GM19025 (cell line): Measurements from ENCODE around the gene PPP4R3A.
"Not testable (repeated sequence)": the region's sequence is repeated elsewhere in the genome, so short reads cannot be mapped to it uniquely, and the experiment has no call there.

Experiments
- ATAC-seq: cut with Tn5 transposase; IDR thresholded peaks from one replicate; pipeline ENCODE4 v1.9.1; 2021; ENCODE audit warnings: mild to moderate bottlenecking, low read depth, moderate library complexity; ENCODE audit not compliant: unreplicated experiment

The PPP4R3A gene

DNA sequence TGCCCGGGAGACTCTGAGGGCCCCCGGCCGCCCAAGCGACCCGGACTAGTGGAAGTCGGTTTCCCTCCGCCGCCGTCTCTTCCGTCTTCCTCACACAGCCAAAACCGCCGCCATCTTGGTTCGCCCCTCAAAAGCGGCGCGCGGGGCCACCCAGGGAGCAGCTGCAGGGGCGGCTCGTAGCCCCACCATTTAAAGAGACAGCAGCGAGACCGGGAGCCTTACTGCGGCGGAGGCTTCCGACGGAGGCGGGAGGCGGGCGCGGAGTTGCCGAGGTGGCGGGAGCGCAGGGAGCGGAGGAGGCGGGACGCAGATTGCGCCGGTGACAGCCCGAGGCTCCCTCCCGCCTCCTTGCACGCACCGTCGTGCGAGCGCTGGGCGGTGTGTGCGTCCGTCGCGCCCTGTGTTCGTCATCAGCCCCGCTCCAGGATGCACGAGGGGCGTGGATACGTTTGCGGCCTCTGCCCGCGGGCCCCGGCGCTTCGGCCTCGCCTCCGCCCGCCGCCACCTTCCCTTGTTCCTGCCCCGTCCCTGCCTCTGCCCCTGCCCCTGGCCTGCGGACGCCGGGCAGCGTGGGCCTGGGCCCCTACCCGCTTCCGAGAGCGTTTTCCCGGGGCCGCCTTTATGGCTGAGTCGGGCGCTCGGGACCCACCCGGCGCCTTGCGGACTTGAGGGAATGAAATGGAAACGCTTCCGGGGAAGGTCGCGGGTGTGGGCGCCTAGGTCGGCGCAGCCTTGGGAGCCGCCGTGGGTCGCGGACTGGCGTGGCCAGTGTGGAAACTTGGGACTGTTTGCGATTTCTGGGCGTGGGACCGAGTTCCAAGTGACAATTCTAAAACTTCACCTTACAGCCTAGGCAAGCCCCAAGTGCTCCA is at the start of gene PPP4R3A:
Gene PPP4R3A (minus strand): TSS at position 140 of the 872 bp plus-strand sequence. CDS start 663 bp downstream, outside the sequence.
- ATAC-seq = peak; percentile 77

GRCh38 chr14:91555531-91555930 is 45.4 kb upstream of the PPP4R3A start:
- no peak for ATAC-seq

DNA sequence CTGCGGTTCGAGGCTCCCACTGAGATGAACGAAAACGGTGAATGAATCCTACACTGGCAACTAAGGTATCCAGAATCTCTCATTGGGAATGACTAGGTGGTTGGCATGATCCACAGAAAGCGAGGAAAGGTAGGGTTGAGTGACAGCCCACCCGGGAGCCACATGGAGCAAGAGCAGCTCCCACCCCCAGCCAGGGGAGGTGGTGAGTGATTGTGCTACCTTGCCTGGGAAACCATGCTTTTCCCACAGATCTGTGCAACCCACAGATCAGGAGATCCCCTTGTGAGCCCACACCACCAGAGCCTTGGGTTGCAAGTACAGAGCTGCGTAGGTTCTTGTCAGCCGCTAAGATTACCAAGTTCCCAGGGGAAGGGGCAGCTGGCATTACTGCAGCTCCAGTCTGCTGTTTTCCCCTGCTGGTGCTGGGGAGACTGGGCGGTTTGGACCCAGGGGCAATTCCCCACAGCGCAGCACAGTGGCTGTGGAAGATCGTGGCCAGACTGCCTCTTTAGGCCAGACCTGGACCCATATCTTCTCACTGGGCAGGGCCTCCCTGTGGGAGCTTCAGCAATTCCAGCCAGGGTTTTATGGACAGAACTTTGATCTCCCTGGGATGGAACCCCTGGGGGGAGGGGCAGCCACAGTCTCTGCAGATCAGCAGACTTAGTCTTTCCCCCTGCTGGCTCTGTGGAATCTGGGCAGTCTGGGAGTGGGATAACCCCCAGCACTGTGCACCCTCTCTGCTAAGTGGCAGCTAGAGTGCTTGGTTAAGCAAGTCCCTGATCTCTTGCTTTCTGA is 44.6 kb upstream of the PPP4R3A start:
- no peak for ATAC-seq

DNA sequence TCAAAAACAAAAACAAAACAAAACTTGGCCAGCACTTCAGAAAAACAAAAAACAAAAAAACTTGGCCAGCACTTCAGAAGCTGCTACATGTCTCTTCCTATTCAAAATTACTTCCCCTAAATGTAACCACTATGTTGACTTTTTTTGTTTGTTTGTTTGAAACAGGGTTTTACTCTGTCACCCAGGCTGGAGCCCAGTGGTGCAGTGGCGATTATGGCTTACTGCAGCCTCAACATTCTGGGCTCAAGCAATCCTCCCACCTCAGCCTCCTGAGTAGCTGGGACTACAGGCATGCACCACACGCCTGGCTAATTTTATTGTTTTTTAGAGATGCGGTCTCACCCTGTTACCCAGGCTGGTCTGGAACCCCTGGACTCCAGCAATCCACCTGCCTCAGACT is 38.0 kb upstream of the PPP4R3A start:
- ATAC-seq = no peak

DNA sequence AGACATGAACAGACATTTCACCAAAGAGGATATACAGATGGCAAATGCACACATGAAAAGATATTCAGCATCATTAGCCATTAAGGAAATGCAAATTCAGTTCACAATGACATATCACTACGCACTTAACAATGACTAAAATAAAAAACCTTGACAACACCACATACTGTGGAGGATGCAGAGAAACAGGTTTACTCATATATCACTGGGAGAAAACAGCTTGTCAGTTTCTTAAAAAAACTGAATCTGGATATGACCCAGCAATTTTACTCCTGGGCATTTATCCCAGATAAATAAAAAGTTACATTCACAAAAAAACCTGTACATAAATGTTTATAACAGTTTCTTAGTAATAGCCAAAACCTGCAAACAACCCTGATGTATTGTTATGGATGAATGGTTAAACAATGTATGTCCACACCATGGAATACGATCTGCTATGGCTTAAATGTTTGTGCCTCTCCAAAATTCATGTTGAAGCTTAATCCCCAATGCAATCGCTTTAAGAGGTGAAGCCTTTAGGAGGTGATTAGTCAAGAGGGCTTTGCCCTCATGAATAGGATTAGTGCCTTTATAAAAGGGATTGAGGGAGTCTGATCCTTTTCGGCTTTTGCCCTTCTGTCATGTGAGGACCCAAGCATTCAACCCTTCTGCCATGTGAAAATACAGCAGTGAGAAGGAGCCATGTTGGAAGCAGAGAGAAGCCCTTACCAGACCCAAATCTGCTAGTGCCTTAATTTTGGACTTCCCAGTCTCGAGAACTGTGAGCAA is 36.0 kb upstream of the PPP4R3A start:
- ATAC-seq = no peak

DNA sequence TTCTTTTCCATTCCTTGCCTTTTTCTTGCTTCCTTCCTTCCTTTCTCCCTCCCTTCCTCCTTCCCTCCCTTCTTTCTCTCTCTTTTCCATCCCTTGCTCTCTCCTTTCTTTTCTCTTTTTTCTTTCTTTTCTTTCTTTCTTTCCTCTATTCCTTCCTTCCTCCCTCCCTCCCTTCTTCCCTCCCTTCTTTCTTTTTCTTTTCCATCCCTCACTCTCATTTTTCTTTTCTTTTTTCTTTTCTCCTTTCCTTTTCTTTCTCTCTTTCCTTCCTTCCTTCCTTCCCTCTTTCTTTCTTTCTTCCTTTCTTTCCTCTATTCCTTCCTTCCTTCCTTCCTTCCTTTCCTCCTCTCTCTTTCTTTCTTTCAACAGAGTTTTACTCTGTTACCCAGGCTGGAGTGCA is 35.1 kb upstream of the PPP4R3A start:
- ATAC-seq = no peak

DNA sequence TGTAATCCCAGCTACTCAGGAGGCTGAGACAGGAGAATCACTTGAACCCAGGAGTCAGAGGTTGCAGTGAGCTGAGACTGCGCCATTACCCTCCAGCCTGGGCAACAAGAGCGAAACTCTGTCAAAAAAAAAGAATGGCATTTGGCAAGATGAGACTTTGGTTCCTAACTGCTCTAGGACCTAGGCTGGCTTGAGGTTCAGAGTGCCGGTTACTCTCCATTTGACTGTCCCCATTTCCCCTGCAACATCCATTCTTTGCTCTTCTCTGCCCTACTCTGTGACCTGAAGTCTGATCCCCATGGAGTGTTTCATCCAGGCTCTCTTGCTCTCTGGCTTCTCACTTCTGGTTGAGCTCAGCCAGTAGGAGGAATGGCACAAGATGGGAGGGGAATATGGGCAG is 26.2 kb upstream of the PPP4R3A start:
- no peak for ATAC-seq

GRCh38 chr14:91534059-91534458 is 23.9 kb upstream of the PPP4R3A start:
- not testable (repeated sequence) for ATAC-seq

- no peak for ATAC-seq
Observed at GRCh38 chr14:91533623-91534022, 23.5 kb upstream of the PPP4R3A start.

DNA sequence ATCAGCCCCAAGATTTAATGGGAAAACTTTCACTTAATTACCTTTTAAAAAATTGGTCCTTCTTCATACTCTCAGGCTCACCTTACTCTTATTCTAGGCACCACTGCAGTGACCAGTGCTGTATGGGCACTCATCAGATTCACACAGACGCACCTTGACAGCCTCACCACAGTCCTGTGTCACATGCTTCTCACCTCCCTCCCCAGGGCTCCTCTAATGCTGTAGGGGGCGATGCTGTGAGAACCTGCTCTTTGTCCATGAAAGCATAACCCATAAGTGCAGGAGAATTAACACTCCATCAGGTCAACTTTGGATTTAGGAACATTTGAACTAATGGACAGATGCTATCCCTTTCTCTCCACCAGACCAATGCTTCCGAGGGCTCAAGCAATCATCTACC is 13.9 kb upstream of the PPP4R3A start:
- no peak for ATAC-seq

GRCh38 chr14:91521061-91521640 is 11.0 kb upstream of the PPP4R3A start:
- ATAC-seq = no peak

- no peak for ATAC-seq
Observed at GRCh38 chr14:91520138-91520537, 10.0 kb upstream of the PPP4R3A start.

GRCh38 chr14:91519239-91520036 is 9.3 kb upstream of the PPP4R3A start:
- ATAC-seq = no peak

DNA sequence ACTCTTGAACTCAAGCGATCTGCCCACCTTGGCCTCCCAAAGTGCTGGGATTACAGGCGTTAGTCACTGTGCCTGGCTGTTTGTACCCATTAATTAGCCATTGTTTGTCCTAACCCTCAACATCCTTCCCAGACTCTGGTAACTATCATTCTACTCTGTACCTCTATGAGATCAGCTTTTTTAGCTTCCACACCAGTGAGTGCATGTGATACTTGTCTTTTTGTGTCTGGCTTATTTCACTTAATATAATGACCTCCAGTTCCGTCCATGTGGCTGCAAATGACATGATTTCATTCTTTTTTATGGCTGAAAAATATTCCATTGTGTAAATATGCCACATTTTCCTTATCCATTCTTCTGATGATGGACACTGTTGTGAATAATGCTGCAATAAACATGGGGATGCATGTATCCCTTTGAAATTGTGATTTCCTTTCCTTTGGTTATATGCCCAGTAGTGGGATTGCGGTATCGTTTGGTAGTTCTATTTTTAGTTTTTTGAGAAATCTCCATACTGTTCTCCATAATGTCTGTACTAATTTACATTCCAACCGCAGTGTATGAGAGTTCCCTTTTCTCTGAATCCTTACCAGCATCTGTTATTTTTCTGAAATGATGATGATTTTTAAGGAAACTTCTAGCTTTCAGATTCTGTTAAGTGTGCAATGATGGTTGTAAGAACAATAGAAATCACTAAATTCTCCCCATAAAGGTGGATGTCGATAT is 6.7 kb upstream of the PPP4R3A start:
- ATAC-seq = no peak

DNA sequence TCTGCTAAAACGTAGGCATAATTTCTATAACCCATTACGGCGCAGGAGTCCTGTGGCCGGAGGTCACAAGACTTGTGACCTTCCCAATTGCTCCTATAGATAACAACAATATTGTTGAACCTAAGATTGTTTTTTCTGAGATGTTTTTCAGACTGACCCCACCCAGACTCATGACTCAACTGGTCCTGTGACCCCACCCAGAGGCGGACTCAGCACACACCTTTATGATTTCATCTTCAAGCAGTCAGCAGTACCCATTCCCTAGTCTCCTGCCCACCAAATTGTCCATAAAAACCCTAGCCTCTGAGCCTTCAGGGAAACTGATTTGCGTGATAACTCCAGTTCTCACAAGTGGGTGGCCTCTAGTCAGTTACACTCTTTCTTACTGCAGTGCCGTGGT is 5.9 kb upstream of the PPP4R3A start:
- no peak for ATAC-seq

- no peak for ATAC-seq
Observed at GRCh38 chr14:91511043-91511383, 903 bp upstream of the PPP4R3A start.

DNA sequence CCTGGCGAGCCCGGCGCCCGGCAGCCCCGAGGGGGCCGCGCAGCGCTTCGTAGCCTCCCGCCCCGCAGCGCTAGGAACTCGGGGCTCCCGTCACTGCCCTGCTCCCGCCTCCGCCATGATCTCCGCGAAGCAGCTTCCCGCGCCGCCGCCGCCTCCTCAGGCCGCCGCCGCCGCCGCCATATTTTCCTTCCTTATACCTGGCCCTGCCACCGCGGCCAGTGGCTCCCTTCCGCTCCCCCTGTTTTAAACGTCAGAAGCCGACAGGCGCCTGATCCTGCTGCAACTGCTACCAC is 286 bp downstream of the PPP4R3A start:
- ATAC-seq = peak; percentile 20

DNA sequence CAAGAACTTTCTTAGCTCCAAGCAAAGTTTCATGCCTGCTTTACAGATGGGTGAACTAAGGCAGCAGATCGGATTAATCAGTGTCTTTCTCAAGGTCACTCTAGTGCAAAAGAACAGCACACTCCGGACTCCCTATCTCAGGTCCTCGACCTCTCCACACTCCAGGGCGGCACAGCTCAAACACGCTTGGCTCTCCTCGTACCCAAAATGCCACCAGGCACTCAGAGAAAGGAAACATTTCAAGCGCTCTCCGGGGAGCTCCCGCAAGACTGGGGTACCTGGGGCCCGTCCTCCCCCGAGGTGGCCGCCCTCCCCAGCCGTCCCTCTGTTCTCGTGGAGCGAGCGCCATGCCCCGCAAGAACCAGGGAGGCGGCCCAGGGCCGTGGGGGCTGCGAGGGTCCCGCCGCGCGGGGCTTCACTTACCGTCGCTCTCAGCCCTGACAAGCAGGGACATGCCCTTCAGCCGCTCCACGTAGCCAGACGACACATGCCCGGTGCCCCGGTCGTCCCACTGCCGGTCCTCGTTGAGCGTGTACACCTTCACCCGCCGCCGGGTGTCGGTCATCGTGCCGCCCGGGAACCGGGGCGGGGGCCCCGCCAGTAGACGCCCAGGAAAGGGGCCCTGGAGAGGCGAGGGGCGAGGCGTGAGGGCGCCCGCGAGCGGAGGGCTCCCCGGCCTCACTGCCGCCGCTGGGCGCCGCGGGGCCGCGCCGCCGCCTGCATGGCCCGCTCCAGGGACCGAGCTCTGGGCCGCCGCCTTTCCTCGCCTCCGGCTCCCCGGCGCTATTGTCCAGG is 830 bp downstream of the PPP4R3A start:
- peak; percentile 8 for ATAC-seq

GRCh38 chr14:91508105-91508504 is 2.0 kb downstream of the PPP4R3A start:
- no peak for ATAC-seq
